HEK293 (cell line): Measurements from ENCODE around the gene TMEM63A.

Experiments used
- CTCF ChIP-seq: fragments of 450-650 bp; formaldehyde crosslinking; IDR thresholded peaks from 2 replicates; pipeline ENCODE4 v1.5.1; 2016; ENCODE audit warnings: missing biosample characterization, missing genetic modification characterization
- ZIC2 ChIP-seq: fragments of 450-650 bp; formaldehyde crosslinking; IDR thresholded peaks from 2 replicates; pipeline ENCODE4 v1.5.1; 2016; ENCODE audit warnings: missing biosample characterization, missing genetic modification characterization
- ZNF324 ChIP-seq: fragments of 450-650 bp; formaldehyde crosslinking; IDR thresholded peaks from 2 replicates; pipeline ENCODE4 v1.5.1; 2016; ENCODE audit warnings: missing biosample characterization, missing genetic modification characterization
- ZNF529 ChIP-seq: fragments of 450-650 bp; formaldehyde crosslinking; IDR thresholded peaks from 2 replicates; pipeline ENCODE4 v1.5.1; 2017; ENCODE audit warnings: missing genetic modification characterization, missing biosample characterization; ENCODE audit not compliant: insufficient replicate concordance
- ZNF571 ChIP-seq: fragments of 450-650 bp; formaldehyde crosslinking; IDR thresholded peaks from 2 replicates; pipeline ENCODE4 v1.5.0; 2017; ENCODE audit warnings: missing biosample characterization, missing genetic modification characterization
- ZNF704 ChIP-seq: fragments of 450-650 bp; formaldehyde crosslinking; IDR thresholded peaks from 2 replicates; pipeline ENCODE4 v1.5.1; 2016; ENCODE audit warnings: missing biosample characterization, missing genetic modification characterization

GRCh38 chr1:225857256-225857655 is 24.9 kb downstream of the TMEM63A start:
- TF ChIP-seq ZIC2 (tag by site-specific recombination) (0 out of 2 replicates have a peak, but pooled peaks have one; percentile 12), ZNF529 (tag by site-specific recombination) (no peak), ZNF324 (no peak), CTCF (tag by site-specific recombination) (no peak), ZNF571 (no peak), ZNF704 (no peak)
